ENCODE data around the gene RELN. TPM values are rescaled to one million over a fixed set of nuclear protein-coding genes. Genes with fewer than 3 reads are reported as not detected.

RELN gene
- total RNA-seq, 5 donors from 2014 or later (not counting 1 experiment from before 2014, with no cell fraction given): 0.20 to 0.50 (median 0.41) TPM; not detected in 2

- no peaks in the 10 kb centered on the region for H3K9me3 Mint-ChIP-seq
- CTCF ChIA-PET: no interaction called here
- Histone ChIP-seq H3K27ac (ENCODE audit: low read length) (no peak overlapping the region), H3K36me3 (ENCODE audit: control insufficient read depth in 2 of 2, extremely low read depth in 1 of 2, insufficient read depth in 1 of 2, low read length in 1 of 2) (no peaks in the 10 kb centered on the region), H3K9me3 (no peaks in the 10 kb centered on the region), H3K27me3 (replicated peaks in 1 of 2; ENCODE audit: control insufficient read depth in 2 of 2, extremely low read depth in 1 of 2, insufficient read depth in 2 of 2, low read length in 1 of 2) (no peaks in the 10 kb centered on the region), H3K4me1 (ENCODE audit: control insufficient read depth in 1 of 2, extremely low read depth in 1 of 2, insufficient read depth in 2 of 2, low read length in 2 of 2) (no peaks in the 10 kb centered on the region), H3K4me3 (ENCODE audit: control insufficient read depth in 1 of 2, extremely low read depth in 1 of 2, low read length in 1 of 2) (no peak overlapping the region)
- DNase-seq: no peak
- H3K4me1 Mint-ChIP-seq: no peaks in the 10 kb centered on the region
- no peak overlapping the region for H3K27ac Mint-ChIP-seq
- ATAC-seq (replicated peaks in 1 of 4): no peak
- no peaks in the 10 kb centered on the region for H3K36me3 Mint-ChIP-seq
- POLR2A ChIA-PET: no interaction called here
- peaks cover 4 to 8% of the 10 kb centered on the region in 2 donors for H3K27me3 Mint-ChIP-seq
- no CpG with 5 or more reads among the region's 2 CpGs for WGBS (ENCODE audit: insufficient coverage)
- no peak overlapping the region for H3K4me3 Mint-ChIP-seq
These were observed 16.6 kb downstream of the RELN start for GRCh38 chr7:103972779-103973434.

GRCh38 chr7:103967401-103967800, 22.1 kb downstream of the RELN start:
- ATAC-seq (replicated peaks in 1 of 4) (no peak), DNase-seq (no peak)
- H3K27me3 ChIP-seq (replicated peaks in 1 of 2; ENCODE audit: control insufficient read depth in 2 of 2, extremely low read depth in 1 of 2, insufficient read depth in 2 of 2, low read length in 1 of 2): no peaks in the 10 kb centered on the region
- H3K27me3 Mint-ChIP-seq: peaks cover 4 to 9% of the 10 kb centered on the region in 2 donors
- H3K36me3 ChIP-seq (ENCODE audit: control insufficient read depth in 2 of 2, extremely low read depth in 1 of 2, insufficient read depth in 1 of 2, low read length in 1 of 2): no peaks in the 10 kb centered on the region
- no peak overlapping the region for H3K27ac Mint-ChIP-seq
- H3K9me3 Mint-ChIP-seq: no peaks in the 10 kb centered on the region
- no peaks in the 10 kb centered on the region for H3K4me1 ChIP-seq (ENCODE audit: control insufficient read depth in 1 of 2, extremely low read depth in 1 of 2, insufficient read depth in 2 of 2, low read length in 2 of 2)
- H3K27ac ChIP-seq (ENCODE audit: low read length): no peak overlapping the region
- H3K4me1 Mint-ChIP-seq: no peaks in the 10 kb centered on the region
- H3K4me3 ChIP-seq (ENCODE audit: control insufficient read depth in 1 of 2, extremely low read depth in 1 of 2, low read length in 1 of 2): no peak overlapping the region
- no peaks in the 10 kb centered on the region for H3K9me3 ChIP-seq
- no peaks in the 10 kb centered on the region for H3K36me3 Mint-ChIP-seq
- ChIA-PET CTCF (no interaction called here), POLR2A (no interaction called here)
- no peak overlapping the region for H3K4me3 Mint-ChIP-seq

GRCh38 chr7:103966593-103967277, 22.7 kb downstream of the RELN start:
- no peak overlapping the region for H3K4me3 Mint-ChIP-seq
- WGBS (ENCODE audit: insufficient coverage): no CpG with 5 or more reads among the region's 4 CpGs
- peaks cover 2 to 13% of the 10 kb centered on the region in 2 donors for H3K27me3 Mint-ChIP-seq
- ATAC-seq (replicated peaks in 1 of 4) (no peak), DNase-seq (no peak)
- H3K27me3 ChIP-seq (replicated peaks in 1 of 2; ENCODE audit: control insufficient read depth in 2 of 2, extremely low read depth in 1 of 2, insufficient read depth in 2 of 2, low read length in 1 of 2): no peaks in the 10 kb centered on the region
- H3K9me3 ChIP-seq: no peaks in the 10 kb centered on the region
- no peaks in the 10 kb centered on the region for H3K36me3 Mint-ChIP-seq
- no peaks in the 10 kb centered on the region for H3K36me3 ChIP-seq (ENCODE audit: control insufficient read depth in 2 of 2, extremely low read depth in 1 of 2, insufficient read depth in 1 of 2, low read length in 1 of 2)
- CTCF ChIA-PET: no interaction called here
- no peaks in the 10 kb centered on the region for H3K4me1 Mint-ChIP-seq
- no peak overlapping the region for H3K4me3 ChIP-seq (ENCODE audit: control insufficient read depth in 1 of 2, extremely low read depth in 1 of 2, low read length in 1 of 2)
- no peak overlapping the region for H3K27ac ChIP-seq (ENCODE audit: low read length)
- H3K27ac Mint-ChIP-seq: no peak overlapping the region
- POLR2A ChIA-PET: no interaction called here
- H3K9me3 Mint-ChIP-seq: no peaks in the 10 kb centered on the region
- no peaks in the 10 kb centered on the region for H3K4me1 ChIP-seq (ENCODE audit: control insufficient read depth in 1 of 2, extremely low read depth in 1 of 2, insufficient read depth in 2 of 2, low read length in 2 of 2)

- POLR2A ChIA-PET: no interaction called here
- H3K27me3 ChIP-seq (replicated peaks in 1 of 2; ENCODE audit: control insufficient read depth in 2 of 2, extremely low read depth in 1 of 2, insufficient read depth in 2 of 2, low read length in 1 of 2): no peaks in the 10 kb centered on the region
- H3K4me3 ChIP-seq (ENCODE audit: control insufficient read depth in 1 of 2, extremely low read depth in 1 of 2, low read length in 1 of 2): no peak overlapping the region
- Mint-ChIP-seq H3K9me3 (no peaks in the 10 kb centered on the region), H3K4me3 (no peak overlapping the region), H3K4me1 (no peaks in the 10 kb centered on the region), H3K27ac (no peak overlapping the region), H3K36me3 (no peaks in the 10 kb centered on the region), H3K27me3 (peaks cover 9 to 17% of the 10 kb centered on the region in 2 donors)
- H3K9me3 ChIP-seq: no peaks in the 10 kb centered on the region
- H3K27ac ChIP-seq (ENCODE audit: low read length): no peak overlapping the region
- CTCF ChIA-PET: no interaction called here
- no peak for ATAC-seq (replicated peaks in 1 of 4)
- no peak for DNase-seq
- H3K4me1 ChIP-seq (ENCODE audit: control insufficient read depth in 1 of 2, extremely low read depth in 1 of 2, insufficient read depth in 2 of 2, low read length in 2 of 2): no peaks in the 10 kb centered on the region
- H3K36me3 ChIP-seq (ENCODE audit: control insufficient read depth in 2 of 2, extremely low read depth in 1 of 2, insufficient read depth in 1 of 2, low read length in 1 of 2): no peaks in the 10 kb centered on the region
These were observed 25.2 kb downstream of the RELN start for GRCh38 chr7:103964269-103964668.

- no peak for ATAC-seq (replicated peaks in 1 of 4)
- H3K9me3 ChIP-seq: no peaks in the 10 kb centered on the region
- CTCF ChIA-PET: no interaction called here
- no peak for DNase-seq
- H3K27ac Mint-ChIP-seq: no peak overlapping the region
- H3K9me3 Mint-ChIP-seq: no peaks in the 10 kb centered on the region
- H3K36me3 ChIP-seq (ENCODE audit: control insufficient read depth in 2 of 2, extremely low read depth in 1 of 2, insufficient read depth in 1 of 2, low read length in 1 of 2): no peaks in the 10 kb centered on the region
- no peak overlapping the region for H3K27ac ChIP-seq (ENCODE audit: low read length)
- WGBS (ENCODE audit: insufficient coverage): 76% methylated on average over 6 of the region's 6 CpGs
- peaks cover 8 to 17% of the 10 kb centered on the region in 2 donors for H3K27me3 Mint-ChIP-seq
- H3K36me3 Mint-ChIP-seq: no peaks in the 10 kb centered on the region
- no peak overlapping the region for H3K4me3 Mint-ChIP-seq
- H3K4me1 Mint-ChIP-seq: no peaks in the 10 kb centered on the region
- no peaks in the 10 kb centered on the region for H3K4me1 ChIP-seq (ENCODE audit: control insufficient read depth in 1 of 2, extremely low read depth in 1 of 2, insufficient read depth in 2 of 2, low read length in 2 of 2)
- no peaks in the 10 kb centered on the region for H3K27me3 ChIP-seq (replicated peaks in 1 of 2; ENCODE audit: control insufficient read depth in 2 of 2, extremely low read depth in 1 of 2, insufficient read depth in 2 of 2, low read length in 1 of 2)
- POLR2A ChIA-PET: interaction anchor here in 1 of 2 donors (0.6 kb wide), 1 partner anchor 18 kb away, joined by 9 read pairs; no protein-coding TSS in a partner anchor
- no peak overlapping the region for H3K4me3 ChIP-seq (ENCODE audit: control insufficient read depth in 1 of 2, extremely low read depth in 1 of 2, low read length in 1 of 2)
These were observed 27.4 kb downstream of the RELN start for GRCh38 chr7:103962070-103962469.

- H3K36me3 ChIP-seq (ENCODE audit: control insufficient read depth in 2 of 2, extremely low read depth in 1 of 2, insufficient read depth in 1 of 2, low read length in 1 of 2): no peaks in the 10 kb centered on the region
- no peaks in the 10 kb centered on the region for H3K27me3 ChIP-seq (replicated peaks in 1 of 2; ENCODE audit: control insufficient read depth in 2 of 2, extremely low read depth in 1 of 2, insufficient read depth in 2 of 2, low read length in 1 of 2)
- ChIA-PET POLR2A (no interaction called here), CTCF (no interaction called here)
- Mint-ChIP-seq H3K27me3 (peaks cover 8 to 17% of the 10 kb centered on the region in 2 donors), H3K4me1 (no peaks in the 10 kb centered on the region), H3K27ac (no peak overlapping the region), H3K36me3 (no peaks in the 10 kb centered on the region), H3K9me3 (no peaks in the 10 kb centered on the region), H3K4me3 (no peak overlapping the region)
- H3K27ac ChIP-seq (ENCODE audit: low read length): no peak overlapping the region
- no peaks in the 10 kb centered on the region for H3K9me3 ChIP-seq
- no CpG with 5 or more reads among the region's 1 CpG for WGBS (ENCODE audit: insufficient coverage)
- no peak overlapping the region for H3K4me3 ChIP-seq (ENCODE audit: control insufficient read depth in 1 of 2, extremely low read depth in 1 of 2, low read length in 1 of 2)
- no peaks in the 10 kb centered on the region for H3K4me1 ChIP-seq (ENCODE audit: control insufficient read depth in 1 of 2, extremely low read depth in 1 of 2, insufficient read depth in 2 of 2, low read length in 2 of 2)
- no peak for ATAC-seq (replicated peaks in 1 of 4)
- DNase-seq: no peak
These were observed 31.1 kb downstream of the RELN start for GRCh38 chr7:103958284-103958818.
